C4-2B (cell line): ENCODE results near the gene FER1L5.
"Not testable (repeated sequence)": the region's sequence is repeated elsewhere in the genome, so short reads cannot be mapped to it uniquely, and the experiment has no call there.

Experiments
- H3K27ac ChIP-seq: fragments of 450-650 bp; 2 replicates; pipeline ENCODE4 v1.5.1; 2017
- CTCF ChIP-seq: fragments of 450-650 bp; conservative IDR thresholded peaks from 2 replicates; pipeline ENCODE4 v1.5.1; 2017; ENCODE audit warnings: mild to moderate bottlenecking
- ZFX ChIP-seq: fragments of 450-650 bp; IDR thresholded peaks from 2 replicates; pipeline ENCODE4 v1.6.1; 2017

FER1L5 gene

DNA sequence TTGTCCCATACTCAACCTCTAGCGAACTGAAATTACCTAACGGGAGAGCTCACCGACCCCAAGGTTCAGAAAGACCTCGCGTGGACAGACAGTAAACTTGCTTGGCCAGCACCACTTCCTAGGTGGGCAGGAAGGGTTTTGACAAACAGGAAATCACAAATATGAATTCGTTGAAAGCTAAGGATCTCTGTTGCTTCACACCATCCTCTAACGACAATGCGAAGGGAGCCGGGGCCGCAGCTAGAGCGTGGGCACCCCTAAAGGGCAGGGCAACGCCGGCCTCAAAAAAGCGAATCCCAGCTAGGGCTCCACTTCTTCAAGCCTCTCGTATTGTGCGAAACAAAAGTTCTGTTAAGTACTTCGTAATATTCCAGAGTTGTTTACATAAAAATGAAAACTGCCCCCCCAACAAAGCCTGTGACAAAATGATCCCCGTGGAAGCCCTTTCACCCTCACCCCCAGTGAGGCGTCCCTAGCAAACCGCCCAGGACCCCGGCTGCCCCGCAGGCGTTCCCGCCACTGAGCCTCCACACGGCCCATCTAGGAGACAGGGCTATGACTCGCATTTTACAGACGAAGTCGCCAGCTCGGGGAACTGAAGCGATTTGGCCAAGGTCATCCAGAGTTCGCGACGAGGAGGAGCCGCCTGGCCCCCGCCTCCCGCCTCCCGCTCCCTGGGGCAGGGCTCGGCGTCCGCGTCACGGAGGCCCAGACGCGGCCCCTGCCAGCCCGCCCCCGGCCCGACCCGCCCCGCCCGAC, 5.0 kb upstream of the FER1L5 start:
- TF ChIP-seq ZFX (no peak; the same call in 1 of the 2 replicates), CTCF (no peak)
- H3K27ac ChIP-seq, result peak overlapping the region; percentile 76

DNA sequence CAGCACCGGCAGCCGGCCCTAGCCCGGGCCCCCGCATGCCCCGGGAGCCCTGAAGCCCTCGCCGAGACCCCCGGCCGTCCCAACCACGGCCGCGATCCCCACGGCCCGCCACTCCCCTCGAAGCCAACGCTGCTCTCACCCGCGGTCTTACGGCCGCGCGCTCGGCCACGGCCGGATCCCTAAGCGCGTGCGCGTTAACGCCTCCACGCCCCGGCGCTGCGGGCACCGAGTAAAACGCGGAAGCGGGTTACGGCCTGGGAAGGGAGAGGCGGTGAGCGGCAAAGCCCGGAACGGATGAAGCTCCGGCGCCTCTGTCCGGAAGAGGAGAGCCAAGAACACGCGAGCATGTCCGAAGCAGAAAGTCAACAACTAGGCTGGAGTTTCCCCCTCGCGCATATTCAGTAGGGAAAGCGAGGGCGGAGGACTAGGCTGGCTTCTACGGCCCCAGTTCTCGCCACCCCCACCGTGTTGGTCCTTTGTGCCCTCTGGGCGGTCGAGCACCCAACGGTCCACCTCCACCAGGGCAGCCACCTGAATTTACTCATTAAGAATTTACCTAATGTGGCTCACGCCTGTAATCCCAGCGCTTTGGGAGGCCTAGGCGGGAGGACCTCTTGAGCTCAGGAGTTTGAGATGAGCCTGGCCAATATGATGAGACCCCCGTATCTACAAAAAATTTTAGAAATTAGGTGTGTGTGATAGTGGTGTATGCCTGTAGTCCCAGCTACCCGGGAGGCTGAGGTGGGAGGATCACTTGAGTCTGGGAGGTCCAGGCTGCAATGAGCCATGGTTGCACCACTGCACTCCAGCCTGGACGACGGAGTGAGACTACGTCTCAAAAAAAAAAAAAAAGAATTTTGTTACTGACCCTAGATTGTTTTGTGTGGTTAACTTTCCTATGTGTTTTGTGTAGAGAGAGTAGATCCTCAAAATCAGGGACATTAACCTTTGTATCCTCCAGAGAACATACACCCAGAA, 4.1 kb upstream of the FER1L5 start, which contains the start of gene KANSL3:
KANSL3 (minus strand) TSS at position 169 of the 978 bp plus-strand sequence. CDS start 1,177 bp downstream, outside the sequence.
- peak; percentile 83; the same call in 1 of the 2 replicates for TF ChIP-seq ZFX
- TF ChIP-seq CTCF, result no peak
- H3K27ac ChIP-seq, result peak within 1 kb of the TSS; percentile 76

DNA sequence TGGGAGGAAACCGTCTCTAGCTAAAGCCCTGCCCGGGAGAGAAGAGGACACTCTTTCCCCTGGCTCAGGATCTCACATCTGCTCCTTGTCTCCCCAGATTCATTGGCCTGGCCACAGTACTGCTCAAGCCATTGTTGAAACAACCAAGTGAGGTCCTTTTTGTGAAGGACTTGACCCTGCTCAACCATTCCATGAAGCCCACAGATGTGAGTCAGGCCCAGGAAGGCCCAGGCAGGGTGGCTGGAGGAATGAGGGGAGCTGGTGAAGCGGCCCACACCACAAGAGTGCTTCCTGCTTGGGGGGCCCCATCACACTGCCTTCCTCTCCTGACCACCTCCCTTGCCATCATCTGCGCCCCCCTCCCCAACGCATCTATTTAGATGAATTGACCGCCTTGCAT, 5.1 kb downstream of the FER1L5 start:
- TF ChIP-seq ZFX, result no peak
- no peak for TF ChIP-seq CTCF
- H3K27ac ChIP-seq, result no peak overlapping the region

- no peak overlapping the region for H3K27ac ChIP-seq
- no peak for TF ChIP-seq ZFX
- no peak for TF ChIP-seq CTCF
Measured at GRCh38 chr2:96648306-96648930, 5.9 kb downstream of the FER1L5 start.

- no peak overlapping the region for H3K27ac ChIP-seq
- TF ChIP-seq ZFX (no peak), CTCF (no peak)
Measured at GRCh38 chr2:96649342-96649741, 6.8 kb downstream of the FER1L5 start.

DNA sequence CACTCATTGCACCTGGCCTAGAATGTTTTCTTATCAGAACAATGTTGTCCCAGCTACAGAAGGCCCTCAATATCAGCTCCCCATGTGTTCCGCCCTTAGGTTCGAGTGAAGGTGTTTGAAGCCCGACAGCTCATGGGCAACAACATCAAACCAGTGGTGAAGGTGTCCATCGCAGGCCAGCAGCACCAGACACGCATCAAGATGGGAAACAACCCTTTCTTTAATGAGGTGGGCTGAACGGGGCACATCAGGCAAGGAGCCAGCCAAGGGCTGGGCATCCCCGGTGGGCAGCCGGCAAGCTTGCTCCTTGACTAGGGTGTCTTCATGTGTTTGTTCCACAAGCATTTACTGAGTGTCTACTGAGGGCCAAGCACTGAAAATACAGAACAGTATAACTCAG, 9.2 kb downstream of the FER1L5 start:
- H3K27ac ChIP-seq, result no peak overlapping the region
- TF ChIP-seq ZFX (no peak), CTCF (no peak)

DNA sequence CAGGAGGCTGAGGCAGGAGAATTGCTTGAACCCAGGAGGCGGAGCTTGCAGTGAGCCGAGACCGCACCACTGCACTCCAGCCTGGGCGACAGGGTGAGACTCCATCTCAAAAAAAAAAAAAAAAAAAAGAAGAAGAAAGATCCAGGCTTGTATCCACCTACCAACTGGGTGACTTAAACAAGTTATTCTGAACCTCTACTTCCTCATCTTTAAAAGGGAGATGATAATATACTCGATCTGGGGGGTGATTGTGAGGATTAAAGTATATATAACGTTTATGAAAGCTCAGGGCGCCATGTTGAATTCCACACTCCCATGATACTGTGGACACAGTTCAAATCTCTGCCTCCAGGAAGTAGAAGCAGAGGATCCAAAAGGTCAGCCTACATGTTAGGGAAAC, 12.2 kb downstream of the FER1L5 start:
- H3K27ac ChIP-seq, result not testable (repeated sequence)
